Right atrium auricular region (tissue), 2 donors: Measurements from ENCODE around the gene PLAGL1. TPM values are rescaled to one million over a fixed set of nuclear protein-coding genes. Genes with fewer than 3 reads are reported as not detected.

Experiments used
- DNase-seq: peaks from one replicate; pipeline ENCODE4 v3.0.0-alpha.2; 2019; ENCODE audit warnings: low spot score
- H3K27ac ChIP-seq, 2 donors: fragments of 200-600 bp; sonication (generic); 1 replicate in 1 of 2; 2 replicates in 1 of 2; pipeline ENCODE4 v1.5.1; 2016 to 2019
- H3K27me3 ChIP-seq, 2 donors: fragments of 200-600 bp; sonication (generic); one replicate each; pipeline versions ENCODE4 v1.5.1 to v1.6.0; 2017 to 2019
- H3K36me3 ChIP-seq: fragments of 200-600 bp; sonication (generic); one replicate; pipeline ENCODE4 v1.5.1; 2016
- H3K4me1 ChIP-seq, 2 donors: fragments of 200-600 bp; sonication (generic); one replicate each; pipeline versions ENCODE4 v1.5.1 to v1.6.0; 2017 to 2019
- H3K4me3 ChIP-seq, 2 donors: fragments of 200-600 bp; sonication (generic); 1 replicate in 1 of 2; 2 replicates in 1 of 2; pipeline ENCODE4 v1.5.1; 2017 to 2019; ENCODE audit warnings: mild to moderate bottlenecking in 1 of 2, moderate library complexity in 1 of 2
- H3K9me3 ChIP-seq, 2 donors: fragments of 200-600 bp; sonication (generic); one replicate each; pipeline ENCODE4 v1.5.1; 2019
- CTCF ChIP-seq, 2 donors: fragments of 200-600 bp; sonication (generic); IDR thresholded peaks; one replicate each; pipeline ENCODE4 v1.5.1; 2019; ENCODE audit warnings: antibody characterized with exemption in 2 of 2
- total RNA-seq, 2 donors: library from RNA; depleted of rRNA; stranded (reverse); fragments of >200 nt; gene quantifications; one replicate each; pipeline ENCODE4 v1.1.0, GENCODE V29; 2016

Gene PLAGL1
- total RNA-seq, 2 donors from 2014 or later = 6.8 to 8.5 TPM

- H3K36me3 ChIP-seq = peaks cover 7% of the 10 kb centered on the region
- H3K27me3 ChIP-seq = no peaks in the 10 kb centered on the region
- no peak for TF ChIP-seq CTCF (IDR thresholded peaks at IDR 0.05)
- no peaks in the 10 kb centered on the region for H3K9me3 ChIP-seq
- peaks cover 0 to 17% of the 10 kb centered on the region in 2 donors for H3K4me1 ChIP-seq
- H3K27ac ChIP-seq = no peak overlapping the region
- H3K4me3 ChIP-seq = no peak overlapping the region
- no peak for DNase-seq
These were observed 47.0 kb downstream of the PLAGL1 start for GRCh38 chr6:143961066-143961465.

- H3K4me1 ChIP-seq = peaks cover 0 to 17% of the 10 kb centered on the region in 2 donors
- DNase-seq = no peak
- no peaks in the 10 kb centered on the region for H3K9me3 ChIP-seq
- no peak overlapping the region for H3K27ac ChIP-seq
- H3K27me3 ChIP-seq = no peaks in the 10 kb centered on the region
- peaks cover 2% of the 10 kb centered on the region for H3K36me3 ChIP-seq
- H3K4me3 ChIP-seq = no peak overlapping the region
- TF ChIP-seq CTCF (IDR thresholded peaks at IDR 0.05) = no peak
These were observed 48.1 kb downstream of the PLAGL1 start for GRCh38 chr6:143959927-143960326.

GRCh38 chr6:143958839-143959399 lies 49.1 kb downstream of the PLAGL1 start:
- no peak for TF ChIP-seq CTCF (IDR thresholded peaks at IDR 0.05)
- Histone ChIP-seq H3K4me1 (peaks cover 0 to 7% of the 10 kb centered on the region in 2 donors), H3K4me3 (no peak overlapping the region), H3K27me3 (no peaks in the 10 kb centered on the region), H3K36me3 (no peaks in the 10 kb centered on the region), H3K9me3 (no peaks in the 10 kb centered on the region), H3K27ac (no peak overlapping the region)
- no peak for DNase-seq

GRCh38 chr6:143957679-143958274 lies 50.3 kb downstream of the PLAGL1 start:
- no peak overlapping the region for H3K27ac ChIP-seq
- H3K27me3 ChIP-seq = no peaks in the 10 kb centered on the region
- H3K4me1 ChIP-seq = no peaks in the 10 kb centered on the region
- no peaks in the 10 kb centered on the region for H3K36me3 ChIP-seq
- H3K4me3 ChIP-seq = no peak overlapping the region
- DNase-seq = no peak
- H3K9me3 ChIP-seq = no peaks in the 10 kb centered on the region
- no peak for TF ChIP-seq CTCF (IDR thresholded peaks at IDR 0.05)

- H3K4me1 ChIP-seq = no peaks in the 10 kb centered on the region
- H3K27me3 ChIP-seq = no peaks in the 10 kb centered on the region
- TF ChIP-seq CTCF (IDR thresholded peaks at IDR 0.05) = no peak
- H3K27ac ChIP-seq = no peak overlapping the region
- H3K4me3 ChIP-seq = no peak overlapping the region
- H3K9me3 ChIP-seq = no peaks in the 10 kb centered on the region
- no peaks in the 10 kb centered on the region for H3K36me3 ChIP-seq
- DNase-seq = no peak
These were observed 52.1 kb downstream of the PLAGL1 start for GRCh38 chr6:143955971-143956370.

GRCh38 chr6:143953922-143954321 lies 54.1 kb downstream of the PLAGL1 start:
- TF ChIP-seq CTCF (IDR thresholded peaks at IDR 0.05) = no peak
- Histone ChIP-seq H3K36me3 (no peaks in the 10 kb centered on the region), H3K4me1 (no peaks in the 10 kb centered on the region), H3K4me3 (no peak overlapping the region), H3K27ac (no peak overlapping the region), H3K9me3 (no peaks in the 10 kb centered on the region), H3K27me3 (no peaks in the 10 kb centered on the region)
- no peak for DNase-seq
